Pancreas (tissue), 10 donors: ENCODE data around the gene CHRDL2. TPM values are rescaled to one million over a fixed set of nuclear protein-coding genes. Genes with fewer than 3 reads are reported as not detected.

ENCODE experiments used
- ATAC-seq, 4 donors: fragments of 200-7000 bp; cut with Tn5 transposase; one replicate each; pipeline versions ENCODE4 v1.8.0 to v1.9.1; 2020; ENCODE audit warnings: mild to moderate bottlenecking in 4 of 4, moderate library complexity in 4 of 4
- DNase-seq, 6 donors: peaks; one replicate each; pipeline ENCODE4 v3.0.0-alpha.2; 2020
- FAIRE-seq: peaks from 2 replicates; lab custom pipeline; 2012; peaks lifted over from hg19 to GRCh38; lab: Jason Lieb, UNC
- H3K27ac ChIP-seq, 4 donors: fragments of 200-600 bp; sonication (generic); 1 replicate in 3 of 4; 2 replicates in 1 of 4; pipeline versions ENCODE4 v1.5.0 to v1.8.0; 2020
- H3K27me3 ChIP-seq, 4 donors: fragments of 200-600 bp; one replicate each; pipeline ENCODE4 v1.8.0; 2021
- H3K36me3 ChIP-seq, 3 donors: fragments of 200-600 bp; sonication (generic) in 1 of 3; one replicate each; pipeline versions ENCODE4 v1.5.0 to v1.8.0; 2020 to 2021
- H3K4me1 ChIP-seq, 3 donors: fragments of 200-600 bp; one replicate each; pipeline ENCODE4 v1.8.0; 2021
- H3K4me3 ChIP-seq, 4 donors: fragments of 200-600 bp; sonication (generic) in 2 of 4; one replicate each; pipeline versions ENCODE4 v1.5.0 to v1.8.0; 2020 to 2021
- H3K9me3 ChIP-seq, 4 donors: fragments of 200-600 bp; one replicate each; pipeline ENCODE4 v1.8.0; 2021
- CTCF ChIP-seq, 4 donors: fragments of 200-600 bp; sonication (generic) in 3 of 4; IDR thresholded peaks; one replicate each; pipeline versions ENCODE4 v1.5.0 to v1.8.0; 2021; ENCODE audit warnings: antibody characterized with exemption in 4 of 4
- WGBS, 2 donors: extraction: QIAGEN DNeasy Blood & Tissue Kit; methylation state at CpG; one replicate each; pipeline ENCODE4 v1.1.7; 2013; 5-methylcytosine and 5-hydroxymethylcytosine counted together
- intact Hi-C, 3 donors: fragments of 100-400 bp; cut with DNase I; formaldehyde crosslinking; loops; one replicate each; pipeline versions ENCODE4 v1.11.1 to v1.14.2; 2022
- polyA plus RNA-seq, 2 donors: library from polyadenylated mRNA; stranded (reverse); fragments of 200-250 nt; gene quantifications; one replicate each; pipeline ENCODE4 v1.2.3, GENCODE V29; 2013
- total RNA-seq, 6 donors: library from RNA; stranded (reverse); fragmentation: NEBNext Ultra II Directional in 4 of 6; extraction: Animal tissue kit (Norgen Biotek cat#: 25700) in 4 of 6; gene quantifications; one replicate each; pipeline versions ENCODE4 v1.2.1 to v1.2.4, GENCODE V29; 2021 to 2023
- donor health status: healthy with polysubstance abuse.
- donor health status: DM: no; HTN: no; CAD: no; lungs with moderate emphysema.
- donor health status: DM: no; HTN: no; CAD: no.
- donor health status: control.
- donor health status: control.
- donor health status: Bipolar disorder and iron deficiency.
- donor health status: DM: yes; HTN: yes; CAD: no.
- donor health status: DM: no; HTN: no; CAD: no.
- donor health status: DM: no; HTN: no; CAD: no.
- donor health status: DM: yes; HTN: yes; CAD: no.

CHRDL2 gene
- total and polyA plus RNA-seq, 8 donors: 0.72 to 6.9 (median 2.0) TPM; not detected in 1

- no peak for TF ChIP-seq CTCF (IDR thresholded peaks at IDR 0.05)
- Histone ChIP-seq H3K36me3 (no peaks in the 10 kb centered on the region), H3K4me1 (peaks cover 11 to 28% (median 16%) of the 10 kb centered on the region in 3 donors), H3K4me3 (peak overlapping the region; percentile 44 to 96 (median 58)), H3K27ac (peak overlapping the region; percentile 86 to 97 (median 93)), H3K27me3 (no peaks in the 10 kb centered on the region), H3K9me3 (no peaks in the 10 kb centered on the region)
- intact Hi-C loops: no loop called here
- peak; percentile 47 to 82 (median 66) for DNase-seq
- FAIRE-seq: no peak
- 1% methylated on average over 50 to 63 of the region's 63 CpGs for WGBS, 2 donors
- ATAC-seq: peak; percentile 44 to 71 (median 50)
These were observed 18.1 kb upstream of the CHRDL2 start for GRCh38 chr11:74749127-74749964.

GRCh38 chr11:74748211-74749126, 17.2 kb upstream of the CHRDL2 start, which contains the start of gene RNF169:
Gene RNF169, plus strand, starts transcription at chr11:74748849. Its CDS starts 32 bp downstream, at chr11:74748881.
- ATAC-seq (peak; percentile 97 to 99 (median 98)), DNase-seq (peak; percentile 87 to 96 (median 94)), FAIRE-seq (peak; percentile 74)
- Histone ChIP-seq H3K9me3 (no peaks in the 10 kb centered on the region), H3K27ac (peak within 1 kb of the TSS; percentile 86 to 97 (median 93)), H3K27me3 (no peaks in the 10 kb centered on the region), H3K4me1 (peaks cover 2 to 19% (median 8%) of the 10 kb centered on the region in 3 donors), H3K4me3 (peak within 1 kb of the TSS; percentile 44 to 96 (median 58)), H3K36me3 (no peaks in the 10 kb centered on the region)
- intact Hi-C loops: no loop called here
- 1% methylated on average over 41 to 47 of the region's 47 CpGs for WGBS, 2 donors
- no peak for TF ChIP-seq CTCF (IDR thresholded peaks at IDR 0.05)

- ATAC-seq: no peak
- Histone ChIP-seq H3K4me1 (peaks cover 0 to 15% (median 4%) of the 10 kb centered on the region in 3 donors), H3K36me3 (no peaks in the 10 kb centered on the region), H3K27me3 (no peaks in the 10 kb centered on the region), H3K4me3 (no peak overlapping the region), H3K27ac (no peak overlapping the region), H3K9me3 (no peaks in the 10 kb centered on the region)
- TF ChIP-seq CTCF (IDR thresholded peaks at IDR 0.05): no peak
- no peak for FAIRE-seq
- WGBS, 2 donors: 81 to 82% methylated on average over 3 of the region's 3 CpGs
- intact Hi-C loops: no loop called here
- DNase-seq: no peak
These were observed 15.6 kb upstream of the CHRDL2 start for GRCh38 chr11:74746868-74747267.

- H3K36me3 ChIP-seq: no peaks in the 10 kb centered on the region
- no peak for FAIRE-seq
- intact Hi-C loops: no loop called here
- ATAC-seq: no peak
- TF ChIP-seq CTCF (IDR thresholded peaks at IDR 0.05): no peak
- H3K27me3 ChIP-seq: no peaks in the 10 kb centered on the region
- H3K4me1 ChIP-seq: peaks cover 0 to 5% (median 4%) of the 10 kb centered on the region in 3 donors
- no peak for DNase-seq
- H3K27ac ChIP-seq: no peak overlapping the region
- no peaks in the 10 kb centered on the region for H3K9me3 ChIP-seq
- WGBS, 2 donors: 63 to 79% methylated on average over 4 of the region's 4 CpGs
- H3K4me3 ChIP-seq: no peak overlapping the region
These were observed 13.1 kb upstream of the CHRDL2 start for GRCh38 chr11:74744277-74744676.
